Endothelial cell (in vitro differentiated cells): Measurements from ENCODE around the gene GNG3. TPM values are rescaled to one million over a fixed set of nuclear protein-coding genes. Genes with fewer than 3 reads are reported as not detected.

Source experiments
- DNase-seq: peaks from one replicate; pipeline ENCODE4 v3.0.0; 2021; ENCODE audit warnings: low spot score
- H3K27ac Mint-ChIP-seq: one replicate; pipeline ENCODE4 v1.8.0; 2021; ENCODE audit warnings: mixed read lengths, inconsistent platforms; ENCODE audit not compliant: unreplicated experiment
- H3K27me3 Mint-ChIP-seq: one replicate; pipeline ENCODE4 v1.8.0; 2021; ENCODE audit warnings: mild to moderate bottlenecking, moderate library complexity, mixed read lengths, inconsistent platforms; ENCODE audit not compliant: unreplicated experiment
- H3K36me3 Mint-ChIP-seq: one replicate; pipeline ENCODE4 v1.8.0; 2021; ENCODE audit warnings: mild to moderate bottlenecking, low read depth, mixed read lengths, inconsistent platforms; ENCODE audit not compliant: unreplicated experiment
- H3K4me1 Mint-ChIP-seq: one replicate; pipeline ENCODE4 v1.8.0; 2021; ENCODE audit warnings: mild to moderate bottlenecking, mixed read lengths, inconsistent platforms; ENCODE audit not compliant: unreplicated experiment
- H3K4me3 Mint-ChIP-seq: one replicate; pipeline ENCODE4 v1.8.0; 2021; ENCODE audit warnings: mild to moderate bottlenecking, mixed read lengths, inconsistent platforms; ENCODE audit not compliant: unreplicated experiment
- H3K9me3 Mint-ChIP-seq: one replicate; pipeline ENCODE4 v1.8.0; 2021; ENCODE audit warnings: mixed read lengths, inconsistent platforms; ENCODE audit not compliant: unreplicated experiment
- CTCF ChIP-seq: fragments of 200-600 bp; sonication (generic); IDR thresholded peaks from one replicate; pipeline ENCODE4 v1.5.0; 2021; ENCODE audit warnings: antibody characterized with exemption; ENCODE audit not compliant: unreplicated experiment
- total RNA-seq: library from RNA; stranded (reverse); fragmentation: NEBNext Ultra II Directional; extraction: Animal tissue kit (Norgen Biotek cat#: 25700); gene quantifications from one replicate; pipeline ENCODE4 v1.2.1, GENCODE V29; 2021; ENCODE audit not compliant: unreplicated experiment

Gene GNG3
- total RNA-seq, 1 donor from 2014 or later, result 1.1 TPM

- Mint-ChIP-seq H3K4me1 (peaks cover 20% of the 10 kb centered on the region), H3K36me3 (peaks cover 46% of the 10 kb centered on the region), H3K4me3 (no peak overlapping the region), H3K27me3 (peaks cover 2% of the 10 kb centered on the region), H3K27ac (peak overlapping the region; percentile 2), H3K9me3 (no peaks in the 10 kb centered on the region)
- no peak for DNase-seq
- no peak for TF ChIP-seq CTCF
Observed at GRCh38 chr11:62712861-62713260, 5.4 kb downstream of the GNG3 start.

- Mint-ChIP-seq H3K27ac (no peak overlapping the region), H3K9me3 (no peaks in the 10 kb centered on the region), H3K36me3 (peaks cover 51% of the 10 kb centered on the region), H3K27me3 (peaks cover 4% of the 10 kb centered on the region), H3K4me3 (no peak overlapping the region), H3K4me1 (peaks cover 19% of the 10 kb centered on the region)
- DNase-seq, result no peak
- TF ChIP-seq CTCF, result no peak
Observed at GRCh38 chr11:62713343-62713742, 5.9 kb downstream of the GNG3 start.

- H3K4me3 Mint-ChIP-seq, result peak overlapping the region; percentile 4
- no peaks in the 10 kb centered on the region for H3K9me3 Mint-ChIP-seq
- H3K4me1 Mint-ChIP-seq, result peaks cover 2% of the 10 kb centered on the region
- DNase-seq, result no peak
- no peak overlapping the region for H3K27ac Mint-ChIP-seq
- H3K36me3 Mint-ChIP-seq, result peaks cover 60% of the 10 kb centered on the region
- TF ChIP-seq CTCF, result no peak
- H3K27me3 Mint-ChIP-seq, result peaks cover 4% of the 10 kb centered on the region
Observed at GRCh38 chr11:62715150-62716130, 8.0 kb downstream of the GNG3 start.

- no peaks in the 10 kb centered on the region for H3K9me3 Mint-ChIP-seq
- DNase-seq, result no peak
- H3K4me1 Mint-ChIP-seq, result no peaks in the 10 kb centered on the region
- peaks cover 59% of the 10 kb centered on the region for H3K36me3 Mint-ChIP-seq
- no peak overlapping the region for H3K4me3 Mint-ChIP-seq
- H3K27ac Mint-ChIP-seq, result no peak overlapping the region
- peaks cover 4% of the 10 kb centered on the region for H3K27me3 Mint-ChIP-seq
- TF ChIP-seq CTCF, result no peak
Observed at GRCh38 chr11:62716206-62716605, 8.7 kb downstream of the GNG3 start.

GRCh38 chr11:62716816-62717215 lies 9.3 kb downstream of the GNG3 start:
- Mint-ChIP-seq H3K36me3 (peaks cover 65% of the 10 kb centered on the region), H3K4me3 (peak overlapping the region; percentile 15), H3K9me3 (no peaks in the 10 kb centered on the region), H3K4me1 (no peaks in the 10 kb centered on the region), H3K27me3 (peaks cover 4% of the 10 kb centered on the region), H3K27ac (no peak overlapping the region)
- DNase-seq, result no peak
- TF ChIP-seq CTCF, result no peak
